GM23338 (cell line): Measurements from ENCODE around the gene SMYD5. TPM values are rescaled to one million over a fixed set of nuclear protein-coding genes. Genes with fewer than 3 reads are reported as not detected.

Source experiments
- ATAC-seq: fragments of 200-7000 bp; cut with Tn5 transposase; 3 replicates; pipeline ENCODE4 v1.9.1; 2020
- DNase-seq: peaks from one replicate; pipeline ENCODE4 v3.0.0-alpha.2; 2015; ENCODE audit warnings: low spot score
- H2AFZ ChIP-seq: fragments of 200-600 bp; sonication (generic); 2 replicates; pipeline ENCODE4 v1.8.0; 2016; ENCODE audit warnings: antibody characterized with exemption, mild to moderate bottlenecking, moderate library complexity
- H3F3A ChIP-seq: fragments of 200-600 bp; sonication (generic); replicated peaks from 2 replicates; pipeline ENCODE4 v1.8.0; 2017; ENCODE audit warnings: antibody characterized with exemption, mixed run types, low read depth
- H3K27ac ChIP-seq: fragments of 200-600 bp; sonication (generic); 2 replicates; pipeline ENCODE4 v1.6.1; 2016; ENCODE audit warnings: low read depth
- H3K27me3 ChIP-seq: fragments of 200-600 bp; sonication (generic); 2 replicates; pipeline ENCODE4 v1.8.0; 2016; ENCODE audit warnings: mild to moderate bottlenecking, mixed run types, moderate library complexity; ENCODE audit not compliant: insufficient read depth
- H3K36me3 ChIP-seq: fragments of 200-600 bp; sonication (generic); 2 replicates; pipeline ENCODE4 v1.8.0; 2016; ENCODE audit warnings: mild to moderate bottlenecking; ENCODE audit not compliant: insufficient read depth
- H3K4me1 ChIP-seq: fragments of 200-600 bp; sonication (generic); 2 replicates; pipeline ENCODE4 v1.8.0; 2016; ENCODE audit warnings: mild to moderate bottlenecking, moderate library complexity; ENCODE audit not compliant: insufficient read depth
- H3K4me2 ChIP-seq: fragments of 200-600 bp; sonication (generic); 2 replicates; pipeline ENCODE4 v1.7.1; 2017; ENCODE audit warnings: mixed run types
- H3K4me3 ChIP-seq: fragments of 200-600 bp; sonication (generic); 2 replicates; pipeline ENCODE4 v1.6.1; 2016; ENCODE audit warnings: mixed run types
- H3K79me2 ChIP-seq: fragments of 200-600 bp; sonication (generic); replicated peaks from 2 replicates; pipeline ENCODE4 v1.8.0; 2017; ENCODE audit warnings: mild to moderate bottlenecking; ENCODE audit not compliant: insufficient read depth
- H3K9me2 ChIP-seq: fragments of 200-600 bp; sonication (generic); 2 replicates; pipeline ENCODE4 v1.8.0; 2017; ENCODE audit not compliant: insufficient read depth
- H4K20me1 ChIP-seq: fragments of 200-600 bp; sonication (generic); replicated peaks from 2 replicates; pipeline ENCODE4 v1.8.0; 2017; ENCODE audit warnings: mild to moderate bottlenecking; ENCODE audit not compliant: insufficient read depth
- H3K27ac Mint-ChIP-seq: 2 replicates; pipeline ENCODE4 v1.8.0; 2020; ENCODE audit warnings: inconsistent platforms, mild to moderate bottlenecking, moderate library complexity, mixed read lengths
- H3K27me3 Mint-ChIP-seq: 3 replicates; pipeline ENCODE4 v1.8.0; 2022; ENCODE audit warnings: low read depth, mild to moderate bottlenecking, moderate library complexity, mixed read lengths, inconsistent platforms; ENCODE audit not compliant: insufficient read depth, poor library complexity
- H3K36me3 Mint-ChIP-seq: 3 replicates; pipeline ENCODE4 v1.8.0; 2021; ENCODE audit warnings: low read depth, mild to moderate bottlenecking, inconsistent platforms, moderate library complexity, mixed read lengths
- H3K4me1 Mint-ChIP-seq: 3 replicates; pipeline ENCODE4 v1.8.0; 2020; ENCODE audit warnings: mild to moderate bottlenecking, inconsistent platforms, mixed read lengths
- H3K4me3 Mint-ChIP-seq: 3 replicates; pipeline ENCODE4 v1.8.0; 2021; ENCODE audit warnings: moderate library complexity, mild to moderate bottlenecking, inconsistent platforms, mixed read lengths
- H3K9me3 Mint-ChIP-seq: 3 replicates; pipeline ENCODE4 v1.8.0; 2020; ENCODE audit warnings: moderate library complexity, mild to moderate bottlenecking, inconsistent platforms, mixed read lengths
- CREB1 ChIP-seq: fragments of 250-450 bp; sonication (Bioruptor Pico); IDR thresholded peaks from 2 replicates; pipeline ENCODE4 v1.5.0; 2020; ENCODE audit warnings: low read depth, mild to moderate bottlenecking, moderate library complexity
- EZH2 ChIP-seq: fragments of 200-600 bp; sonication (generic); IDR thresholded peaks from one replicate; pipeline ENCODE4 v1.8.0; 2017; ENCODE audit warnings: antibody characterized with exemption, mild to moderate bottlenecking, low read depth; ENCODE audit not compliant: unreplicated experiment
- EZH2phosphoT487 ChIP-seq: fragments of 200-600 bp; sonication (generic); IDR thresholded peaks from one replicate; pipeline ENCODE4 v1.8.1; 2018; ENCODE audit warnings: antibody characterized with exemption; ENCODE audit not compliant: unreplicated experiment
- JUNB ChIP-seq: IDR thresholded peaks from one replicate; pipeline ENCODE4 v1.6.1; 2016; ENCODE audit warnings: antibody characterized with exemption; ENCODE audit not compliant: unreplicated experiment
- POLR2AphosphoS5 ChIP-seq: IDR thresholded peaks from 2 replicates; pipeline ENCODE4 v1.6.1; 2016; ENCODE audit warnings: antibody characterized with exemption, low read depth
- STAT1 ChIP-seq: IDR thresholded peaks from one replicate; pipeline ENCODE4 v1.6.1; 2016; ENCODE audit warnings: antibody characterized with exemption; ENCODE audit not compliant: unreplicated experiment
- ZNF114 ChIP-seq: fragments of 250-450 bp; sonication (Bioruptor Pico); IDR thresholded peaks from 2 replicates; pipeline ENCODE4 v1.5.0; 2020; ENCODE audit warnings: mild to moderate bottlenecking, moderate library complexity
- ZNF331 ChIP-seq: fragments of 250-450 bp; sonication (Bioruptor Pico); IDR thresholded peaks from 2 replicates; pipeline ENCODE4 v1.5.0; 2020; ENCODE audit warnings: low read depth, mild to moderate bottlenecking, moderate library complexity
- polyA plus RNA-seq: library from polyadenylated mRNA; unstranded; fragments of >200 nt; fragmentation: Nextera tagmentation; extraction: Ambion mirVana; gene quantifications from 2 replicates; pipeline ENCODE4 v1.2.1, GENCODE V29; 2016
- total RNA-seq: library from RNA; depleted of rRNA; stranded (reverse); fragments of >200 nt; shearing (Covaris generic); gene quantifications from 2 replicates; pipeline ENCODE4 v1.2.3, GENCODE V29; 2014
- TF ChIP-seq, protein P1 (sequence below): IDR thresholded peaks from one replicate; pipeline ENCODE4 v1.6.1; 2018; ENCODE audit warnings: antibody characterized with exemption; ENCODE audit not compliant: unreplicated experiment
- TF ChIP-seq, protein P2 (sequence below): IDR thresholded peaks from 2 replicates; pipeline ENCODE4 v1.6.1; 2016; ENCODE audit warnings: antibody characterized with exemption
- TF ChIP-seq, protein P3 (sequence below), 2 experiments: fragments of 200-600 bp in 1 of 2; sonication (generic) in 1 of 2; conservative IDR thresholded peaks; 2 replicates each; pipeline versions ENCODE4 v1.5.1 to v1.6.1; 2016 to 2017; ENCODE audit warnings: antibody characterized with exemption in 2 of 2, low read depth in 2 of 2, mild to moderate bottlenecking in 2 of 2, moderate library complexity in 1 of 2

Gene SMYD5
- total and polyA plus RNA-seq, 2 experiments from 2014 or later, result 20.5 to 45.8 TPM

DNA sequence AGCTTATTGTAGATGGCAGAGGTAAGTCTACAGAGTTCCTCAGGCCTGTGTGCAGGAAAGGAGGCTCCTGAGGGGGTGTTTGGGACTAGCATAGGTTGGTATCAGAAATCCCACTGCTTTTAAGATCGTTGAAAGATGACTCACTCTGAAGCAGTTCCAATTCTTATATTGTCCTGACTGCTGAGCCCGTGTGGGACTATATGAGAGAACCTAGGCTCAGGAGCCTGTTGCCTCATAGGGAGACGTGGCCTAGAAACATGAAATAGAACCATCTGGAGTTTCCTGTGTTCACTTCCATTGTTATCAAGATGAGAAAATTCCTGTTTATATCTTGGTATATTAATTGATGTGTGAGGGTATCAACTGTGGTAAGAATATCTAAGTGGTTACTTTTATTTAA lies 25.7 kb downstream of the SMYD5 start:
- Mint-ChIP-seq H3K36me3 (peaks cover 75% of the 10 kb centered on the region), H3K4me3 (no peak overlapping the region)

More for the DNA sequence above, 25.7 kb downstream of the SMYD5 start:
- TF ChIP-seq CREB1 (CRISPR knock-in tag), result no peak
- TF ChIP-seq, protein P1, sequence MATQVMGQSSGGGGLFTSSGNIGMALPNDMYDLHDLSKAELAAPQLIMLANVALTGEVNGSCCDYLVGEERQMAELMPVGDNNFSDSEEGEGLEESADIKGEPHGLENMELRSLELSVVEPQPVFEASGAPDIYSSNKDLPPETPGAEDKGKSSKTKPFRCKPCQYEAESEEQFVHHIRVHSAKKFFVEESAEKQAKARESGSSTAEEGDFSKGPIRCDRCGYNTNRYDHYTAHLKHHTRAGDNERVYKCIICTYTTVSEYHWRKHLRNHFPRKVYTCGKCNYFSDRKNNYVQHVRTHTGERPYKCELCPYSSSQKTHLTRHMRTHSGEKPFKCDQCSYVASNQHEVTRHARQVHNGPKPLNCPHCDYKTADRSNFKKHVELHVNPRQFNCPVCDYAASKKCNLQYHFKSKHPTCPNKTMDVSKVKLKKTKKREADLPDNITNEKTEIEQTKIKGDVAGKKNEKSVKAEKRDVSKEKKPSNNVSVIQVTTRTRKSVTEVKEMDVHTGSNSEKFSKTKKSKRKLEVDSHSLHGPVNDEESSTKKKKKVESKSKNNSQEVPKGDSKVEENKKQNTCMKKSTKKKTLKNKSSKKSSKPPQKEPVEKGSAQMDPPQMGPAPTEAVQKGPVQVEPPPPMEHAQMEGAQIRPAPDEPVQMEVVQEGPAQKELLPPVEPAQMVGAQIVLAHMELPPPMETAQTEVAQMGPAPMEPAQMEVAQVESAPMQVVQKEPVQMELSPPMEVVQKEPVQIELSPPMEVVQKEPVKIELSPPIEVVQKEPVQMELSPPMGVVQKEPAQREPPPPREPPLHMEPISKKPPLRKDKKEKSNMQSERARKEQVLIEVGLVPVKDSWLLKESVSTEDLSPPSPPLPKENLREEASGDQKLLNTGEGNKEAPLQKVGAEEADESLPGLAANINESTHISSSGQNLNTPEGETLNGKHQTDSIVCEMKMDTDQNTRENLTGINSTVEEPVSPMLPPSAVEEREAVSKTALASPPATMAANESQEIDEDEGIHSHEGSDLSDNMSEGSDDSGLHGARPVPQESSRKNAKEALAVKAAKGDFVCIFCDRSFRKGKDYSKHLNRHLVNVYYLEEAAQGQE, result no peak
- TF ChIP-seq, protein P2, sequence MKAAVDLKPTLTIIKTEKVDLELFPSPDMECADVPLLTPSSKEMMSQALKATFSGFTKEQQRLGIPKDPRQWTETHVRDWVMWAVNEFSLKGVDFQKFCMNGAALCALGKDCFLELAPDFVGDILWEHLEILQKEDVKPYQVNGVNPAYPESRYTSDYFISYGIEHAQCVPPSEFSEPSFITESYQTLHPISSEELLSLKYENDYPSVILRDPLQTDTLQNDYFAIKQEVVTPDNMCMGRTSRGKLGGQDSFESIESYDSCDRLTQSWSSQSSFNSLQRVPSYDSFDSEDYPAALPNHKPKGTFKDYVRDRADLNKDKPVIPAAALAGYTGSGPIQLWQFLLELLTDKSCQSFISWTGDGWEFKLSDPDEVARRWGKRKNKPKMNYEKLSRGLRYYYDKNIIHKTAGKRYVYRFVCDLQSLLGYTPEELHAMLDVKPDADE, result no peak
- TF ChIP-seq, protein P3, sequence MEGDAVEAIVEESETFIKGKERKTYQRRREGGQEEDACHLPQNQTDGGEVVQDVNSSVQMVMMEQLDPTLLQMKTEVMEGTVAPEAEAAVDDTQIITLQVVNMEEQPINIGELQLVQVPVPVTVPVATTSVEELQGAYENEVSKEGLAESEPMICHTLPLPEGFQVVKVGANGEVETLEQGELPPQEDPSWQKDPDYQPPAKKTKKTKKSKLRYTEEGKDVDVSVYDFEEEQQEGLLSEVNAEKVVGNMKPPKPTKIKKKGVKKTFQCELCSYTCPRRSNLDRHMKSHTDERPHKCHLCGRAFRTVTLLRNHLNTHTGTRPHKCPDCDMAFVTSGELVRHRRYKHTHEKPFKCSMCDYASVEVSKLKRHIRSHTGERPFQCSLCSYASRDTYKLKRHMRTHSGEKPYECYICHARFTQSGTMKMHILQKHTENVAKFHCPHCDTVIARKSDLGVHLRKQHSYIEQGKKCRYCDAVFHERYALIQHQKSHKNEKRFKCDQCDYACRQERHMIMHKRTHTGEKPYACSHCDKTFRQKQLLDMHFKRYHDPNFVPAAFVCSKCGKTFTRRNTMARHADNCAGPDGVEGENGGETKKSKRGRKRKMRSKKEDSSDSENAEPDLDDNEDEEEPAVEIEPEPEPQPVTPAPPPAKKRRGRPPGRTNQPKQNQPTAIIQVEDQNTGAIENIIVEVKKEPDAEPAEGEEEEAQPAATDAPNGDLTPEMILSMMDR (conservative IDR thresholded peaks at IDR 0.05; ENCODE audit: low read depth in 2 of 2), result no peak
- no peak for TF ChIP-seq ZNF331 (CRISPR knock-in tag)
- TF ChIP-seq EZH2phosphoT487, result no peak
- TF ChIP-seq POLR2AphosphoS5, result no peak
- no peak for TF ChIP-seq EZH2
- TF ChIP-seq JUNB, result no peak
- no peak for TF ChIP-seq ZNF114
- TF ChIP-seq STAT1, result no peak
- H3K36me3 ChIP-seq, result peaks cover 44% of the 10 kb centered on the region
- no peak overlapping the region for H3K4me2 ChIP-seq
- DNase-seq (no peak), ATAC-seq (no peak)
- H3K79me2 ChIP-seq, result peaks cover 81% of the 10 kb centered on the region
- no peak overlapping the region for H3K27ac Mint-ChIP-seq
- no peaks in the 10 kb centered on the region for H3K27me3 ChIP-seq
- peak overlapping the region; percentile 78; the same call in 1 of the 2 replicates for H3K27ac ChIP-seq
- H3K9me3 Mint-ChIP-seq, result no peaks in the 10 kb centered on the region
- H3K4me3 ChIP-seq, result no peak overlapping the region
- no peaks in the 10 kb centered on the region for H3K9me2 ChIP-seq
- peaks cover 6% of the 10 kb centered on the region; the same call in 1 of the 2 replicates for H3F3A ChIP-seq
- H2AFZ ChIP-seq, result no peak overlapping the region
- peaks cover 3% of the 10 kb centered on the region for H3K27me3 Mint-ChIP-seq
- peaks cover 29% of the 10 kb centered on the region for H3K4me1 Mint-ChIP-seq
- H3K4me1 ChIP-seq, result peaks cover 29% of the 10 kb centered on the region
- H4K20me1 ChIP-seq, result peaks cover 82% of the 10 kb centered on the region
